Lower leg skin (tissue), 3 donors: ENCODE results near the gene PABPN1L.

ENCODE experiments used
- POLR2A ChIP-seq, 2 donors: fragments of 450-650 bp; IDR thresholded peaks; one replicate each; pipeline ENCODE4 v1.6.1; 2016 to 2017; ENCODE audit warnings: antibody characterized with exemption in 2 of 2, mild to moderate bottlenecking in 1 of 2, moderate library complexity in 1 of 2
- TF ChIP-seq, protein P1 (sequence below), 3 donors: fragments of 450-650 bp; IDR thresholded peaks; one replicate each; pipeline ENCODE4 v1.5.1; 2016; ENCODE audit warnings: antibody characterized with exemption in 3 of 3, mild to moderate bottlenecking in 3 of 3, moderate library complexity in 2 of 3

DNA sequence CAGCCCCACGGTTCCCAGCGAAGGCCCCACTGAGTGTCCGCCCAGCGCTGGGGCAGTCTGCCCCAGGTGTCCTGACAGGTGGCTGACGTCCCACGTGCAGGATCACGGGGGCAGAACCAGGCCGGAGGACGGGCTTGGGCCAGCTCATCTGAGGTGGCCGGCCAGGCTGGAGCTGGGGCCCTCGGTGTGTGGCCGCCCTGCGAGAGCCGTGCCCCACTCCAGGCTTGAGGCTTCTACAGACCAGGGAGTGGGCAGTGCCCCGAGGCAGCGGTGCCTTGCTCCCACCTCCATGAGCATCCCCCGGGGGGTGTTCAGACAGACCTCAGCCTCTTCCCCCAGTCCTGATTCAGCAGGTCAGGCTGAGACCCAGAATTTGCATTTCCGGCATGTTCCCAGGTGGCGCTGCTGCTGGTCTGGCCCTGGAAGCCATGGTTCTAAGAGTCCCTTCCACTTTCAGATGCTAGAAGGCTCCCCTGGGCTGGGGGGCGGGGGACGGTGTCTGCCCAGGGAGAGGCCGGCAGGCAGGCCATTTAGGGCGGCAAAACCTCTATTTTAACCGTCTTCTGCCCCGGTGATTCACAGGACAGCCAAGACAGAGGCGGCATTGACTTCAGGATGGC, 35.4 kb upstream of the PABPN1L start:
- TF ChIP-seq, protein P1, sequence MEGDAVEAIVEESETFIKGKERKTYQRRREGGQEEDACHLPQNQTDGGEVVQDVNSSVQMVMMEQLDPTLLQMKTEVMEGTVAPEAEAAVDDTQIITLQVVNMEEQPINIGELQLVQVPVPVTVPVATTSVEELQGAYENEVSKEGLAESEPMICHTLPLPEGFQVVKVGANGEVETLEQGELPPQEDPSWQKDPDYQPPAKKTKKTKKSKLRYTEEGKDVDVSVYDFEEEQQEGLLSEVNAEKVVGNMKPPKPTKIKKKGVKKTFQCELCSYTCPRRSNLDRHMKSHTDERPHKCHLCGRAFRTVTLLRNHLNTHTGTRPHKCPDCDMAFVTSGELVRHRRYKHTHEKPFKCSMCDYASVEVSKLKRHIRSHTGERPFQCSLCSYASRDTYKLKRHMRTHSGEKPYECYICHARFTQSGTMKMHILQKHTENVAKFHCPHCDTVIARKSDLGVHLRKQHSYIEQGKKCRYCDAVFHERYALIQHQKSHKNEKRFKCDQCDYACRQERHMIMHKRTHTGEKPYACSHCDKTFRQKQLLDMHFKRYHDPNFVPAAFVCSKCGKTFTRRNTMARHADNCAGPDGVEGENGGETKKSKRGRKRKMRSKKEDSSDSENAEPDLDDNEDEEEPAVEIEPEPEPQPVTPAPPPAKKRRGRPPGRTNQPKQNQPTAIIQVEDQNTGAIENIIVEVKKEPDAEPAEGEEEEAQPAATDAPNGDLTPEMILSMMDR (IDR thresholded peaks at IDR 0.05), result no peak
- TF ChIP-seq POLR2A (IDR thresholded peaks at IDR 0.05), result no peak
